K562 (cell line): ENCODE results near the gene HDAC2. TPM values are rescaled to one million over a fixed set of nuclear protein-coding genes. Genes with fewer than 3 reads are reported as not detected.

ENCODE experiments used
- ATAC-seq: fragments of 200-7000 bp; cut with Tn5 transposase; 3 replicates; pipeline ENCODE4 v1.9.1; 2020; ENCODE audit warnings: moderate library complexity
- BruUV-seq: library from RNA; stranded (reverse); fragments of 400-500 nt; replicated peaks from 2 replicates; lab custom pipeline; 2021; lab: Mats Ljungman, UMichigan
- CTCF ChIA-PET: fragments of 300-600 bp; formaldehyde crosslinking; extraction: SDS; loops from one replicate; lab custom pipeline; 2021; ENCODE audit warnings: low intra/inter-chr PET ratio; lab: Yijun Ruan, JAX
- POLR2A ChIA-PET: fragments of 300-600, 350-650 bp; sonication (Branson Sonifier 250); formaldehyde crosslinking; extraction: SDS; loops from one replicate; lab custom pipeline; 2021; ENCODE audit warnings: antibody characterized with exemption, inconsistent platforms; lab: Yijun Ruan, JAX
- DNase-seq, 4 experiments: peaks; one replicate each; pipeline versions ENCODE4 v3.0.0 to v3.0.0-alpha.2; 2011 to 2018; ENCODE audit warnings: low spot score in 3 of 4, mixed read lengths in 3 of 4; ENCODE audit errors: extremely low read depth in 1 of 4
- FAIRE-seq: peaks from 2 replicates; lab custom pipeline; 2011; peaks lifted over from hg19 to GRCh38; lab: Jason Lieb, UNC
- H2AFZ ChIP-seq: 2 replicates; pipeline ENCODE4 v1.6.0; 2011; ENCODE audit warnings: low read depth, low read length, control low read depth, inconsistent platforms
- H3K27ac ChIP-seq: fragments of 200-600 bp; 3 replicates; pipeline ENCODE4 v1.8.0; 2011; ENCODE audit warnings: low read depth, mild to moderate bottlenecking, control low read depth, inconsistent platforms, low read length, moderate library complexity, mixed read lengths; ENCODE audit errors: extremely low read depth
- H3K27me3 ChIP-seq, 2 experiments: fragments of 300-600 bp in 1 of 2; 2 replicates in 1 of 2; 3 replicates in 1 of 2; pipeline versions ENCODE4 v1.6.0 to v1.8.0; 2011; ENCODE audit warnings: inconsistent platforms in 2 of 2, low read length in 2 of 2, mild to moderate bottlenecking in 1 of 2, mixed read lengths in 1 of 2, moderate library complexity in 1 of 2; ENCODE audit not compliant: control insufficient read depth in 2 of 2, insufficient read depth in 2 of 2
- H3K36me3 ChIP-seq: fragments of 300-600 bp; 3 replicates; pipeline ENCODE4 v1.8.0; 2011; ENCODE audit warnings: mild to moderate bottlenecking, low read length, inconsistent platforms; ENCODE audit not compliant: control insufficient read depth, insufficient read depth
- H3K4me1 ChIP-seq, 2 experiments: fragments of 200-600 bp in 1 of 2; replicated peaks in 1 of 2; 2 replicates in 1 of 2; 3 replicates in 1 of 2; pipeline versions ENCODE4 v1.5.1 to v1.8.0; 2011; ENCODE audit warnings: inconsistent platforms in 2 of 2, low read length in 2 of 2, mild to moderate bottlenecking in 1 of 2, mixed read lengths in 1 of 2, moderate library complexity in 1 of 2; ENCODE audit not compliant: control insufficient read depth in 2 of 2, insufficient read depth in 2 of 2
- H3K4me2 ChIP-seq: 2 replicates; pipeline ENCODE4 v1.6.1; 2011; ENCODE audit warnings: low read length, control low read depth, inconsistent platforms, mixed read lengths; ENCODE audit not compliant: insufficient read depth
- H3K4me3 ChIP-seq: fragments of 200-600 bp; sonication (generic), shearing (Covaris generic); 2 replicates; pipeline ENCODE4 v1.5.1; 2016; ENCODE audit warnings: control low read depth, inconsistent platforms
- H3K79me2 ChIP-seq: fragments of 200-600 bp; 3 replicates; pipeline ENCODE4 v1.8.0; 2011; ENCODE audit warnings: low read length, inconsistent platforms; ENCODE audit not compliant: control insufficient read depth, insufficient read depth
- H3K9ac ChIP-seq, 2 experiments: 2 replicates each; pipeline versions ENCODE4 v1.6.0 to v1.6.1; 2011; ENCODE audit warnings: low read depth in 2 of 2, low read length in 2 of 2, control low read depth in 1 of 2, inconsistent platforms in 1 of 2, mild to moderate bottlenecking in 1 of 2, mixed read lengths in 1 of 2; ENCODE audit not compliant: insufficient read depth in 1 of 2
- H3K9me1 ChIP-seq: one replicate; pipeline ENCODE4 v1.6.0; 2011; ENCODE audit warnings: inconsistent platforms, mild to moderate bottlenecking, low read length, moderate library complexity; ENCODE audit not compliant: control insufficient read depth, insufficient read depth
- H3K9me3 ChIP-seq: replicated peaks from 2 replicates; pipeline ENCODE4 v1.5.1; 2011; ENCODE audit warnings: low read depth, low read length, inconsistent platforms; ENCODE audit not compliant: control insufficient read depth, insufficient read depth
- H4K20me1 ChIP-seq: replicated peaks from 2 replicates; pipeline ENCODE4 v1.6.1; 2011; ENCODE audit warnings: low read length, inconsistent platforms, mixed read lengths; ENCODE audit not compliant: control insufficient read depth, insufficient read depth
- CUX1 ChIP-seq: fragments of 200-800 bp; sonication (Bioruptor generic); IDR thresholded peaks from 2 replicates; pipeline ENCODE4 v1.6.1; 2016; ENCODE audit warnings: missing genetic modification characterization, missing compliant biosample characterization
- MAFK ChIP-seq: IDR thresholded peaks from 2 replicates; pipeline ENCODE4 v1.6.1; 2011; ENCODE audit warnings: low read length, improper control_type of control experiment
- MCM3 ChIP-seq: fragments of 450-650 bp; IDR thresholded peaks from 2 replicates; pipeline ENCODE4 v1.6.1; 2016
- PHF8 ChIP-seq: fragments of 200-600 bp; sonication (generic); IDR thresholded peaks from 2 replicates; pipeline ENCODE4 v1.6.1; 2012; ENCODE audit warnings: mixed run types, mild to moderate bottlenecking, inconsistent platforms, low read length, moderate library complexity, borderline replicate concordance
- SMC3 ChIP-seq: conservative IDR thresholded peaks from 2 replicates; pipeline ENCODE4 v1.6.1; 2011; ENCODE audit warnings: low read depth, low read length, improper control_type of control experiment; ENCODE audit not compliant: insufficient read depth
- U2AF2 ChIP-seq: fragments of 200-400 bp; formaldehyde crosslinking; optimal IDR thresholded peaks from 2 replicates; pipeline ENCODE3; 2017; ENCODE audit warnings: low read depth, mild to moderate bottlenecking, low read length
- ZBTB1 ChIP-seq: sonication (generic); formaldehyde crosslinking; IDR thresholded peaks from 2 replicates; pipeline ENCODE4 v1.8.1; 2023; ENCODE audit warnings: missing genetic modification reagents, low read depth, mild to moderate bottlenecking, borderline replicate concordance
- ZNF143 ChIP-seq: sonication (generic); formaldehyde crosslinking; IDR thresholded peaks from 2 replicates; pipeline ENCODE4 v1.9.0; 2022; ENCODE audit warnings: mild to moderate bottlenecking, missing genetic modification reagents
- ZNF407 ChIP-seq: fragments of 450-650 bp; IDR thresholded peaks from 2 replicates; pipeline ENCODE4 v1.6.1; 2016; ENCODE audit warnings: low read depth
- ZSCAN29 ChIP-seq: fragments of 450-650 bp; IDR thresholded peaks from 2 replicates; pipeline ENCODE4 v1.6.1; 2017
- WGBS: fragments of 100-300 bp; shearing (Covaris generic); methylation state at CpG from one replicate; pipeline ENCODE4 v1.1.6; 2016; ENCODE audit warnings: low coverage, mixed read lengths; ENCODE audit not compliant: insufficient coverage; ENCODE audit errors: missing lambda C conversion rate; 5-methylcytosine and 5-hydroxymethylcytosine counted together
- in situ Hi-C: fragments of 300-500 bp; cut with MboI; formaldehyde crosslinking; loops from 4 replicates; pipeline ENCODE4 v1.15.0; 2018; ENCODE audit warnings: inconsistent platforms, mixed read lengths
- intact Hi-C: fragments of 100-400 bp; cut with micrococcal nuclease; formaldehyde crosslinking; loops from 2 replicates; pipeline ENCODE4 v1.14.2; 2022
- polyA plus RNA-seq, 8 experiments: library from polyadenylated mRNA; depleted of rRNA in 4 of 8; stranded (reverse) in 5 of 8; unstranded in 3 of 8; fragments of >200 nt; fragmentation: Nextera tagmentation in 2 of 8; fragmentation: Illumina TruSeq in 1 of 8; extraction: Ambion mirVana in 2 of 8; extraction: Trizol in 1 of 8; gene quantifications; 2 replicates each; pipeline versions ENCODE4 v1.2.1 to v1.2.3, GENCODE V29; 2011 to 2014; ENCODE audit warnings: inconsistent platforms in 1 of 8, missing spikeins in 1 of 8
- total RNA-seq, 7 experiments: library from RNA; depleted of rRNA in 6 of 7; stranded (reverse); fragments of >200 nt in 6 of 7; fragmentation: Illumina TruSeq in 2 of 7; extraction: Trizol in 2 of 7; gene quantifications; 2 replicates each; pipeline versions ENCODE4 v1.2.1 to v1.2.3, GENCODE V29; 2011 to 2021; ENCODE audit warnings: low replicate concordance in 1 of 7

The HDAC2 gene
- total and polyA plus RNA-seq, 9 of the 15 experiments (the other 6 are each of a cell fraction or from before 2014, with no cell fraction given) = 67.0 to 277 (median 151) TPM

- in situ Hi-C loops = no loop called here
- intact Hi-C loops = no loop called here
- POLR2A ChIA-PET = interaction anchor here (0.6 to 2.7 kb wide), 3 partner anchors 8 to 51 kb away, joined by 3 to 14 read pairs (median 4); no protein-coding TSS in a partner anchor
Measured at GRCh38 chr6:113967777-113968176, 3.2 kb downstream of the HDAC2 start.

More at GRCh38 chr6:113967777-113968176, 3.2 kb downstream of the HDAC2 start:
- Histone ChIP-seq H3K4me3 (no peak overlapping the region), H3K9me3 (no peaks in the 10 kb centered on the region), H3K79me2 (peaks cover 88% of the 10 kb centered on the region), H3K27ac (no peak overlapping the region), H3K9me1 (no peaks in the 10 kb centered on the region), H3K36me3 (peaks cover 10% of the 10 kb centered on the region; the same call in 1 of the 3 replicates), H3K27me3 (no peaks in the 10 kb centered on the region)
- no TSS peak for BruUV-seq
- TF ChIP-seq CUX1 (CRISPR knock-in tag) (no peak), ZSCAN29 (no peak), ZNF407 (no peak), MCM3 (no peak), U2AF2 (no peak), ZBTB1 (CRISPR knock-in tag) (no peak), MAFK (no peak), SMC3 (no peak), PHF8 (no peak), ZNF143 (CRISPR knock-in tag) (no peak)
- TF ChIP-seq, all 486 proteins: peak for 0
- 46% methylated on average over 3 of the region's 3 CpGs for WGBS
- Histone ChIP-seq H4K20me1 (peaks cover 6% of the 10 kb centered on the region), H3K4me2 (peak overlapping the region; percentile 8; the same call in 1 of the 2 replicates), H3K4me1 (peaks cover 5 to 10% of the 10 kb centered on the region in 2 experiments; a peak in 4 of 5 replicates), H3K9ac (no peak overlapping the region), H2AFZ (no peak overlapping the region)
- CTCF ChIA-PET = no interaction called here
- DNase-seq = no peak
- FAIRE-seq = no peak
- ATAC-seq = no peak
